ENCODE results near the gene CYB5D1.
"Not testable (repeated sequence)": the region's sequence is repeated elsewhere in the genome, so short reads cannot be mapped to it uniquely, and the experiment has no call there.

Gene CYB5D1

GRCh38 chr17:7856811-7857712, 741 bp upstream of the CYB5D1 start, which contains the start of gene NAA38:
Gene NAA38 (minus strand): TSS chr17:7857559. CDS start chr17:7857463, 96 bp downstream.
- DNase-seq = peak; percentile 97

- no peak for DNase-seq
Measured at GRCh38 chr17:7858522-7858810, 663 bp downstream of the CYB5D1 start.

DNA sequence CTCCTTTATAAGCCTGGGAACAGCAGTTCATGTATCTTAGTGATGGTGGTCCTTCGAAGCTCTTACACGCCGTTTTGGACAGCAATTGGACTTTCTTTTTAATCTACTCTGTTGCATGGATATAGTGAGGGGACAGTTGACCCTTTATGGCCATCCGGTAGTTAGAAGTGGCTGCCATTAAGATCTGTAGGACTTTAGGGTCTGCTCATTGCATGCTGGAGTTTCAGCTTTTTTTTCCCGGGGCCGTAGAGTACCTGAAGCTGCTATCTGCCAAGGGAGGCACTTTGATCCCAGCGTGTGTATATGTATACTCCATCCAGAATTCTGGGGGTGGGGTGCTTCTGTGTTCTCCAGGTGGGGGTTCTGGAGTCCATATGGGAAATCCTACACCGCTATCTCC, 1.2 kb downstream of the CYB5D1 start:
- DNase-seq = no peak

GRCh38 chr17:7862692-7863437, 5.1 kb downstream of the CYB5D1 start:
- no peak for DNase-seq

GRCh38 chr17:7864384-7864783, 6.6 kb downstream of the CYB5D1 start:
- not testable (repeated sequence) for DNase-seq

GRCh38 chr17:7864995-7865650, 7.3 kb downstream of the CYB5D1 start:
- DNase-seq = no peak

- DNase-seq = no peak
Measured at GRCh38 chr17:7867881-7868329, 10.1 kb downstream of the CYB5D1 start.

DNA sequence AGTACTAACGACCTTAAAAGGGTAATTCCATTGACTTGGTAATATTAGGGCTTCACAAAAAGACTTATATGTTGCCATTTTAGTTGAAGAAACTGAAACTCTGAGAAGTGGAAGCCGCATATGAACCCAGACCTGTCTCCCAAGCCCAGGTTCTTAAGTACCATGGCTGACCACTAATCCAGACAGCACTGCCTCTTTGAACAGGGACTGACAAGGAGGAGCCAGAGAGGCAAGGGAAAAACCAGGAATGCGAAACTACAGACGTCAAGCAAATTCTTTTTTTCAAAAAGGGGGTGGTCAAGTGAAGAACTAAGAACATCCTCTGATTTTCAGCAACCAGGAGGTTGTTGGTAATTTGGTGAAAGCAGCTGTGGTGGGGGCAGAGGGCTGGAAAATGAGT, 15.2 kb downstream of the CYB5D1 start:
- no peak for DNase-seq

DNA sequence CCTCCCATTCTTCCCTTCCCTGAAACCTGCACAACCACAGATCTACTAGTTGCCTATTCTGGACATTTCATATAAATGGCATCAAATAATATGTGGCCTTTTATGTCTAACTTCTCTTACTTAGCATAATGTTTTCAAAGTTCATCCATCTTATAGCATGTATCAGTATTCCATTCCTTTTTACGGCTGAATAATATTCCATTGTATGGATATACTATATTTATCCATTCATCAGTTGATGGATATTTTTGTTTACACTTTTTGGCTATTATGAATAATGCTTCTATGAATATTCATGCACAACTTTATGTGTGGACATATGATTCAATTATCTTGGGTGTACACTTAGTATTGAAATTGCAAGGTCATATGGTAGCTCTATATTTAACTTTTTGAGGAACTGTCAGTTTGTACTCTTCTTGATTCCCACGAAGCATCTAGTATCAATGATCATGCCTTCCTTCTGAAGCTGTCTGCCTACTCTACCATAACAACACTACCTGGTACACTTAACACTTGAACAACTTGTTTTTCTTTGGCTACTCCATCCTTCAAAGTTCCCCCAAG, 18.1 kb downstream of the CYB5D1 start:
- DNase-seq = no peak

- DNase-seq = no peak
Measured at GRCh38 chr17:7878234-7878633, 20.4 kb downstream of the CYB5D1 start.

- no peak for DNase-seq
Measured at GRCh38 chr17:7880076-7880868, 22.5 kb downstream of the CYB5D1 start.

- no peak for DNase-seq
Measured at GRCh38 chr17:7881276-7882054, 23.7 kb downstream of the CYB5D1 start.

- no peak for DNase-seq
Measured at GRCh38 chr17:7882068-7882467, 24.3 kb downstream of the CYB5D1 start.

GRCh38 chr17:7882629-7883028, 24.8 kb downstream of the CYB5D1 start:
- no peak for DNase-seq

- no peak for DNase-seq
Measured at GRCh38 chr17:7883781-7884386, 26.1 kb downstream of the CYB5D1 start.

GRCh38 chr17:7884581-7885366, 27.0 kb downstream of the CYB5D1 start:
- DNase-seq = no peak

DNA sequence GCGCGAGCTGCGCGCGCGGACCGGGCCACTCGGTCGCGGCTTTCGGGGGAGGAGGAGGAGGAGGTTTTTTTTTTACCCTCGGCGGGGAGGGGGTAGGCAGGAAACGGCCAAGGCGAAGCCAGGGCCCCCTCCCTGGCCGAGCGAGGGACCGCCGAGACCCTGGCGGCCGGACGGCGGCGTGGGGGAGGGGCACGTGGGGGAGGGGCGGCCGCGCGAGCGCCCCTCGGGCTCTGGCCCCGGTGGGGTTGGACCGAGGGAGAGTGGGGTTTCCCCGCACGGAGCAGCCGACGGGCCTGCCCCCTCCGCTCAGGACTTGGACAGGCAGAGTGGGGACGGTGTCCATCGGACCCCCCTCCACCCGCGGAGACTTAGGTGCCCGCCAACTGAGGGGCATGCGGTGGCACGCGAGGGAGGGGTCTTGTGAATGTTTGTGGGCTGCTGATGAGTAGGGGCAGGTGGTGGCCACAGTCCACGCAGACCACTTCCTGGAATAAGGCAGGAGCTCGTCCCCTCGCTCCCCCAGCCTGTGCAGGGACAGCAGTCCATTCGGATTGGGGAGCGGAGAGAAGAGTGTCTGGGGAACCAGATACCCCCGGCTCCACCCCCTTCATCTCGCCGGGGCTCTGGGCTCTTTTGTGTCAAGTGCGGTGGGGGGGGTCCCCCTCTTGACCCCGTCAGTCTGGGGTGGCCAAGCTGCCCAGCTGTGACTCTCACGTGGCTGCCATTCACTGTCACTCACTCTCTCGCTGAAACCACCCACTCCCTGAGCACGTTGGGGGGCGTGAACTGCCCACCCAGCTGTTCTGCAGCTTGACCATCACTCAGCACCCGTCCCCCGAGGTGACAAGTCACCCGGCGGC, 27.8 kb downstream of the CYB5D1 start:
- DNase-seq = no peak

DNA sequence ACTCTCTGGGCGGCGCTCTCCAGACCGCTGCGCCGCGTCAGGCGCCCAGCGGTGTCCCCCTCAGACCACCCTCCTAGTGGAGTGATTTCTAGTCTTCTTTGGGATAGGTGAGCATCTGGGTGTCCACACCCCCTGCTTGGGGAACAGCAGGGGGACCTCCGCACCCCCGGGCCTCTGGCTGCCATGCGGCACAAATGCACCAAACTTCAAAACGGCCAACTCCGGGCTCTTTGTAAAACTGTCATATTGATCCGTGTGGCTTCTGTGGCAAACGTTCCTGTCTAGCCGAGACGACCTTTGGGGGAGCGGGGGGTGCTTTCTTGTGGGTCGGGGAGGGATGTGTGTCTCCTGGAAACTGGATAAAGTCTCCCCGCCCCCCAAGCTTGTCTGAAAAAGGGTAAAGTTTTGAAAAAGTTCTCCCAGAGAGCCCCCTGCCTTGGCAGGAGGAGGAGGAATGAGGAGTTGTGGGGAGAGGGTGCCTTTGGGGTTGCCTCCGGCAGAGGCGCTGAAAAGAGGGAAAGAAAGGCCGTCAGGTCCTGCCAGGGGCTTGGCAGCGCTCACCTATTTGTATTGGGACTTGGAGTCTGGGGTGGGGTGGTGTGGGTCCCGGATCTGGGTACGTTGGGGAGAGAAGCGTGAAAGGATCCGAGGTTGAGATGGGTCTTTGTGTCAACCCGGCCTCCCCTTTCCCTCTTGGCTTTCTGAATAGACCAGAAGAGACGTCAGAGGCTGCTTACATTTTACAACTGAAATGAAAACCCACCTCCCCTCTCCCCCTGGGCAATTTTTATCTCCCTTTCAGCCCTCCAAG, 28.6 kb downstream of the CYB5D1 start:
- DNase-seq = no peak
